Stimulated activated naive CD4-positive, alpha-beta T cell (primary cell): ENCODE data around the gene KLRC3.
"Not testable (repeated sequence)": the region's sequence is repeated elsewhere in the genome, so short reads cannot be mapped to it uniquely, and the experiment has no call there.

Source experiments
- DNase-seq, 6 experiments: peaks; one replicate each; lab custom pipeline; 2025; lab: John Stamatoyannopoulos, UW

Gene KLRC3

GRCh38 chr12:10400829-10401228 lies 19.6 kb downstream of the KLRC3 start:
- no peak for DNase-seq

GRCh38 chr12:10398168-10398567 lies 22.2 kb downstream of the KLRC3 start:
- DNase-seq = no peak

GRCh38 chr12:10397296-10397695 lies 23.1 kb downstream of the KLRC3 start:
- no peak for DNase-seq

GRCh38 chr12:10396176-10396575 lies 24.2 kb downstream of the KLRC3 start:
- not testable (repeated sequence) for DNase-seq

- DNase-seq = no peak
Measured at GRCh38 chr12:10395390-10395998, 24.9 kb downstream of the KLRC3 start.

- DNase-seq = not testable (repeated sequence)
Measured at GRCh38 chr12:10394531-10395152, 25.8 kb downstream of the KLRC3 start.

GRCh38 chr12:10393291-10393690 lies 27.1 kb downstream of the KLRC3 start:
- no peak for DNase-seq

- no peak for DNase-seq
Measured at GRCh38 chr12:10392394-10392930, 27.9 kb downstream of the KLRC3 start.

- DNase-seq = not testable (repeated sequence)
Measured at GRCh38 chr12:10390991-10391390, 29.4 kb downstream of the KLRC3 start.

GRCh38 chr12:10389904-10390303 lies 30.5 kb downstream of the KLRC3 start, which contains the start of gene KLRK1:
Gene KLRK1, minus strand, starts transcription at chr12:10390041. Its CDS starts 1,231 bp downstream, at chr12:10388810.
- no peak for DNase-seq

GRCh38 chr12:10388624-10389413 lies 31.6 kb downstream of the KLRC3 start:
- no peak for DNase-seq

GRCh38 chr12:10387498-10387897 lies 32.9 kb downstream of the KLRC3 start:
- not testable (repeated sequence) for DNase-seq

- no peak for DNase-seq
Measured at GRCh38 chr12:10386857-10387256, 33.5 kb downstream of the KLRC3 start.

GRCh38 chr12:10385166-10385613 lies 35.2 kb downstream of the KLRC3 start:
- no peak for DNase-seq

GRCh38 chr12:10384191-10384590 lies 36.2 kb downstream of the KLRC3 start:
- no peak for DNase-seq

GRCh38 chr12:10381928-10382628 lies 38.3 kb downstream of the KLRC3 start:
- no peak for DNase-seq

GRCh38 chr12:10378737-10379136 lies 41.7 kb downstream of the KLRC3 start:
- DNase-seq = not testable (repeated sequence)

GRCh38 chr12:10374624-10375018 lies 45.8 kb downstream of the KLRC3 start:
- DNase-seq = no peak

- DNase-seq = no peak
Measured at GRCh38 chr12:10372559-10372958, 47.8 kb downstream of the KLRC3 start.

GRCh38 chr12:10371893-10372535 lies 48.4 kb downstream of the KLRC3 start:
- not testable (repeated sequence) for DNase-seq
